Measurements from ENCODE around the gene POLR2E. TPM values are rescaled to one million over a fixed set of nuclear protein-coding genes. Genes with fewer than 3 reads are reported as not detected.

POLR2E gene
- total RNA-seq, 2 experiments from 2014 or later = 45.8 to 49.0 TPM

- no peak for ATAC-seq (ENCODE audit: poor library complexity)
- peaks cover 59% of the 10 kb centered on the region for H3K4me1 Mint-ChIP-seq (ENCODE audit: low read depth)
- ChIA-PET CTCF (no interaction called here), POLR2A (interaction anchor here (2.2 to 21.0 kb wide), 4 partner anchors 11 to 43 kb away, joined by 6 to 1253 read pairs (median 81); partner anchors contain the start of gene ABCA7)
- Histone ChIP-seq H3K27ac (ENCODE audit: low read depth in 1 of 2, low read length in 2 of 2) (peak overlapping the region in 1 of 2 donors; percentile 74), H3K4me3 (ENCODE audit: low read length) (peak overlapping the region; percentile 5), H3K36me3 (ENCODE audit: insufficient read depth, low read length) (peaks cover 75% of the 10 kb centered on the region), H3K27me3 (ENCODE audit: control insufficient read depth in 1 of 2, insufficient read depth in 2 of 2, low read length in 2 of 2) (no peaks in the 10 kb centered on the region), H3K4me1 (ENCODE audit: insufficient read depth, low read length) (peaks cover 85% of the 10 kb centered on the region), H3K9me3 (ENCODE audit: control insufficient read depth in 1 of 2, insufficient read depth in 1 of 2, low read length in 2 of 2) (no peaks in the 10 kb centered on the region)
- H3K27me3 Mint-ChIP-seq = no peaks in the 10 kb centered on the region
- H3K27ac Mint-ChIP-seq = peak overlapping the region; percentile 98
- TF ChIP-seq CTCF (IDR thresholded peaks at IDR 0.05) = no peak
- intact Hi-C loops (cut with DNase I, micrococcal nuclease) = no loop called here
- H3K9me3 Mint-ChIP-seq = no peaks in the 10 kb centered on the region
- DNase-seq = no peak
- H3K36me3 Mint-ChIP-seq (ENCODE audit: low read depth) = peaks cover 67% of the 10 kb centered on the region
- peak overlapping the region; percentile 86 for H3K4me3 Mint-ChIP-seq
Measured at GRCh38 chr19:1070931-1071791, 24.0 kb downstream of the POLR2E start.

GRCh38 chr19:1070576-1070930 lies 24.6 kb downstream of the POLR2E start:
- ChIA-PET POLR2A (interaction anchor here (0.8 to 21.0 kb wide), 5 partner anchors 12 to 199 kb away, joined by 3 to 1253 read pairs (median 6); partner anchors contain the start of genes CIRBP and RNU6-2), CTCF (no interaction called here)
- Mint-ChIP-seq H3K9me3 (no peaks in the 10 kb centered on the region), H3K36me3 (ENCODE audit: low read depth) (peaks cover 61% of the 10 kb centered on the region), H3K27ac (peak overlapping the region; percentile 96), H3K4me1 (ENCODE audit: low read depth) (peaks cover 59% of the 10 kb centered on the region), H3K27me3 (no peaks in the 10 kb centered on the region), H3K4me3 (peak overlapping the region; percentile 2)
- ATAC-seq (ENCODE audit: poor library complexity) (no peak), DNase-seq (no peak)
- peaks cover 69% of the 10 kb centered on the region for H3K36me3 ChIP-seq (ENCODE audit: insufficient read depth, low read length)
- H3K4me1 ChIP-seq (ENCODE audit: insufficient read depth, low read length) = peaks cover 85% of the 10 kb centered on the region
- no peak for TF ChIP-seq CTCF (IDR thresholded peaks at IDR 0.05)
- H3K27ac ChIP-seq (ENCODE audit: low read depth in 1 of 2, low read length in 2 of 2) = peak overlapping the region in 1 of 2 donors; percentile 50
- H3K27me3 ChIP-seq (ENCODE audit: control insufficient read depth in 1 of 2, insufficient read depth in 2 of 2, low read length in 2 of 2) = no peaks in the 10 kb centered on the region
- no peaks in the 10 kb centered on the region for H3K9me3 ChIP-seq (ENCODE audit: control insufficient read depth in 1 of 2, insufficient read depth in 1 of 2, low read length in 2 of 2)
- intact Hi-C loops (cut with DNase I, micrococcal nuclease) = no loop called here
- H3K4me3 ChIP-seq (ENCODE audit: low read length) = no peak overlapping the region

- Mint-ChIP-seq H3K27ac (peak overlapping the region; percentile 96), H3K27me3 (no peaks in the 10 kb centered on the region), H3K36me3 (ENCODE audit: low read depth) (peaks cover 55% of the 10 kb centered on the region), H3K4me3 (peak overlapping the region; percentile 94), H3K4me1 (ENCODE audit: low read depth) (peaks cover 67% of the 10 kb centered on the region), H3K9me3 (no peaks in the 10 kb centered on the region)
- Histone ChIP-seq H3K4me1 (ENCODE audit: insufficient read depth, low read length) (peaks cover 87% of the 10 kb centered on the region), H3K9me3 (ENCODE audit: control insufficient read depth in 1 of 2, insufficient read depth in 1 of 2, low read length in 2 of 2) (no peaks in the 10 kb centered on the region), H3K4me3 (ENCODE audit: low read length) (peak overlapping the region; percentile 98), H3K27me3 (ENCODE audit: control insufficient read depth in 1 of 2, insufficient read depth in 2 of 2, low read length in 2 of 2) (no peaks in the 10 kb centered on the region), H3K27ac (ENCODE audit: low read depth in 1 of 2, low read length in 2 of 2) (peak overlapping the region; percentile 71 to 98), H3K36me3 (ENCODE audit: insufficient read depth, low read length) (peaks cover 57% of the 10 kb centered on the region)
- peak in 13 of 14 experiments; percentile 64 to 94 (median 78) for DNase-seq
- intact Hi-C loops (cut with DNase I, micrococcal nuclease) = loop anchor here (2.0 to 5.0 kb wide), 6 partner anchors 18 to 123 kb away; partner anchors contain the start of genes GPX4 (in 2 of the 2), RNU6-2 (in 2 of the 2) and TMEM259 (in 2 of the 2)
- no peak for TF ChIP-seq CTCF (IDR thresholded peaks at IDR 0.05)
- CTCF ChIA-PET = no interaction called here
- peak; percentile 30 for ATAC-seq (ENCODE audit: poor library complexity)
- POLR2A ChIA-PET = interaction anchor here (0.6 to 21.0 kb wide), 12 partner anchors 13 to 200 kb away, joined by 3 to 1253 read pairs (median 26); partner anchors contain the start of genes ABCA7, CIRBP, CNN2 and GPX4
Measured at GRCh38 chr19:1069009-1069779, 26.0 kb downstream of the POLR2E start.

All from CD4-positive, alpha-beta T cell (primary cell).